NT2/D1 (cell line): ENCODE data around the gene OR2AT4.

ENCODE experiments used
- SUZ12 ChIP-seq: IDR thresholded peaks from 2 replicates; pipeline ENCODE4 v1.6.1; 2011; ENCODE audit not compliant: insufficient read length, insufficient read depth; ENCODE audit errors: extremely low read depth
- YY1 ChIP-seq: IDR thresholded peaks from 2 replicates; pipeline ENCODE4 v1.6.1; 2011; ENCODE audit not compliant: insufficient read length, insufficient read depth
- ZNF274 ChIP-seq: IDR thresholded peaks from 2 replicates; pipeline ENCODE4 v1.6.1; 2011; ENCODE audit warnings: mild to moderate bottlenecking, low read depth, low read length

DNA sequence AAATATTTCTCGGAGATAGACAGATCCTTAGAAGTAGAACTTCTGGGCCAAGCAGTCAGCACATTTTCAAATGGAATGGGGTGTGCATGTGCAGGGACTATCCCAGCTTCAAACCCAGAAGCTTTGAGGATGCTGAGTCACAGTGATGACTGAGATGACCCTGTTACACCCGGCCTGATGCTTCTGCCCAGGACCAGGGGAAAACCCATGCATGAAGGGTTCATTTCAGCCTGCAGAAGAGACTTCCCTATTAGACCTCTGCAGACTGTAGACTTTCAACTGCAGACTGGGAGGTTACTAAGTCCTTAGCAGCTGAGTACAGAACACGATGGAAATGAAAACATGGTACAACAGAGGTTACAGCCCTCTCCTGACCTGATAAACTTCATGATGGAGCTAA lies 3.6 kb upstream of the OR2AT4 start:
- TF ChIP-seq YY1 (no peak), SUZ12 (no peak), ZNF274 (no peak)
